ENCODE results near the gene FARSA.
"Not testable (repeated sequence)": the region's sequence is repeated elsewhere in the genome, so short reads cannot be mapped to it uniquely, and the experiment has no call there.

FARSA gene

GRCh38 chr19:12937093-12937926 lies 3.8 kb upstream of the FARSA start:
- peak; percentile 99 for DNase-seq

GRCh38 chr19:12936582-12936981 lies 3.1 kb upstream of the FARSA start:
- peak; percentile 55 for DNase-seq

- no peak for DNase-seq
Measured at GRCh38 chr19:12935071-12935470, 1.6 kb upstream of the FARSA start.

GRCh38 chr19:12932392-12933286 lies 872 bp downstream of the FARSA start:
- DNase-seq, result no peak

GRCh38 chr19:12930002-12930645 lies 3.4 kb downstream of the FARSA start:
- no peak for DNase-seq

GRCh38 chr19:12924621-12925310 lies 8.7 kb downstream of the FARSA start:
- DNase-seq, result no peak

- no peak for DNase-seq
Measured at GRCh38 chr19:12922959-12923358, 10.6 kb downstream of the FARSA start.

GRCh38 chr19:12921047-12921446 lies 12.5 kb downstream of the FARSA start:
- no peak for DNase-seq

- DNase-seq, result no peak
Measured at GRCh38 chr19:12918253-12918652, 15.3 kb downstream of the FARSA start.

GRCh38 chr19:12915860-12916259 lies 17.7 kb downstream of the FARSA start:
- not testable (repeated sequence) for DNase-seq

- peak; percentile 97 for DNase-seq
Measured at GRCh38 chr19:12913851-12914690, 19.4 kb downstream of the FARSA start.

GRCh38 chr19:12913011-12913561 lies 20.4 kb downstream of the FARSA start:
- DNase-seq, result peak; percentile 84

GRCh38 chr19:12912571-12912970 lies 20.9 kb downstream of the FARSA start:
- DNase-seq, result no peak

GRCh38 chr19:12907166-12907565 lies 26.3 kb downstream of the FARSA start:
- DNase-seq, result no peak

GRCh38 chr19:12899891-12900518 lies 33.5 kb downstream of the FARSA start:
- no peak for DNase-seq

GRCh38 chr19:12896460-12896859 lies 37.1 kb downstream of the FARSA start:
- DNase-seq, result no peak

- no peak for DNase-seq
Measured at GRCh38 chr19:12893582-12893981, 39.9 kb downstream of the FARSA start.

- no peak for DNase-seq
Measured at GRCh38 chr19:12891553-12892021, 41.9 kb downstream of the FARSA start.

- peak; percentile 99 for DNase-seq
Measured at GRCh38 chr19:12890787-12891552, 42.5 kb downstream of the FARSA start, which contains the start of gene GCDH. GCDH (plus strand) TSS chr19:12891160; CDS start chr19:12891305, 145 bp downstream.

- not testable (repeated sequence) for DNase-seq
Measured at GRCh38 chr19:12890299-12890786, 43.2 kb downstream of the FARSA start.
